Testis (tissue), 2 donors: ENCODE results near the gene CDK5RAP3.
"Not testable (repeated sequence)": the region's sequence is repeated elsewhere in the genome, so short reads cannot be mapped to it uniquely, and the experiment has no call there.

ENCODE experiments used
- POLR2A ChIP-seq: fragments of 450-650 bp; IDR thresholded peaks from one replicate; pipeline ENCODE4 v1.6.1; 2017; ENCODE audit warnings: antibody characterized with exemption, mild to moderate bottlenecking, moderate library complexity
- TF ChIP-seq, protein P1 (sequence below), 3 experiments: fragments of 450-650 bp in 2 of 3; fragments of 200-600 bp in 1 of 3; sonication (generic) in 1 of 3; IDR thresholded peaks; one replicate each; pipeline ENCODE4 v1.5.1; 2016 to 2019; ENCODE audit warnings: antibody characterized with exemption in 3 of 3, mild to moderate bottlenecking in 2 of 3, moderate library complexity in 1 of 3

DNA sequence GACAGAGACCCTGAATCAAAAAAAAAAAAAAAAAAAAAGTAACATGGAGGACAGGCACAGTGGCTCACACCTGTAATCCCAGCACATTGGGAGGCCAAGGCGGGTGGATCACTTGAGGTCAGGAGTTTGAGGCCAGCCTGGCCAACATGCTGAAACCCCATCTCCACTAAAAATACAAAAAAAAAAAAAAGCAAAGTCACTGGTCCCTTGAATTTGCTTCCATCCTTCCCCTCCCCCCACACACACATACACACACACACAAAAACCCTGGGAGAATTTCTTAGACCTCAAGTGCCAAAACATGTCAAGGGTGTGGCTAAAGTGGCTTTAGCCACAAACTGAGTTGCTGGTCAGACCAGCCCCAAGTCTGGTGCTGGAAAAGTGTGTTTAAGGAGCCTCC, 17.5 kb downstream of the CDK5RAP3 start:
- TF ChIP-seq, protein P1, sequence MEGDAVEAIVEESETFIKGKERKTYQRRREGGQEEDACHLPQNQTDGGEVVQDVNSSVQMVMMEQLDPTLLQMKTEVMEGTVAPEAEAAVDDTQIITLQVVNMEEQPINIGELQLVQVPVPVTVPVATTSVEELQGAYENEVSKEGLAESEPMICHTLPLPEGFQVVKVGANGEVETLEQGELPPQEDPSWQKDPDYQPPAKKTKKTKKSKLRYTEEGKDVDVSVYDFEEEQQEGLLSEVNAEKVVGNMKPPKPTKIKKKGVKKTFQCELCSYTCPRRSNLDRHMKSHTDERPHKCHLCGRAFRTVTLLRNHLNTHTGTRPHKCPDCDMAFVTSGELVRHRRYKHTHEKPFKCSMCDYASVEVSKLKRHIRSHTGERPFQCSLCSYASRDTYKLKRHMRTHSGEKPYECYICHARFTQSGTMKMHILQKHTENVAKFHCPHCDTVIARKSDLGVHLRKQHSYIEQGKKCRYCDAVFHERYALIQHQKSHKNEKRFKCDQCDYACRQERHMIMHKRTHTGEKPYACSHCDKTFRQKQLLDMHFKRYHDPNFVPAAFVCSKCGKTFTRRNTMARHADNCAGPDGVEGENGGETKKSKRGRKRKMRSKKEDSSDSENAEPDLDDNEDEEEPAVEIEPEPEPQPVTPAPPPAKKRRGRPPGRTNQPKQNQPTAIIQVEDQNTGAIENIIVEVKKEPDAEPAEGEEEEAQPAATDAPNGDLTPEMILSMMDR (IDR thresholded peaks at IDR 0.05): not testable (repeated sequence)
- TF ChIP-seq POLR2A: not testable (repeated sequence)
